K562 (cell line): ENCODE results near the gene KIAA0825. TPM values are rescaled to one million over a fixed set of nuclear protein-coding genes. Genes with fewer than 3 reads are reported as not detected.

Experiments used
- ATAC-seq: fragments of 200-7000 bp; cut with Tn5 transposase; 3 replicates; pipeline ENCODE4 v1.9.1; 2020; ENCODE audit warnings: moderate library complexity
- BruUV-seq: library from RNA; stranded (reverse); fragments of 400-500 nt; replicated peaks from 2 replicates; lab custom pipeline; 2021; lab: Mats Ljungman, UMichigan
- CTCF ChIA-PET: fragments of 300-600 bp; formaldehyde crosslinking; extraction: SDS; loops from one replicate; lab custom pipeline; 2021; ENCODE audit warnings: low intra/inter-chr PET ratio; lab: Yijun Ruan, JAX
- POLR2A ChIA-PET: fragments of 300-600, 350-650 bp; sonication (Branson Sonifier 250); formaldehyde crosslinking; extraction: SDS; loops from one replicate; lab custom pipeline; 2021; ENCODE audit warnings: antibody characterized with exemption, inconsistent platforms; lab: Yijun Ruan, JAX
- DNase-seq, 4 experiments: peaks; one replicate each; pipeline versions ENCODE4 v3.0.0 to v3.0.0-alpha.2; 2011 to 2018; ENCODE audit warnings: low spot score in 3 of 4, mixed read lengths in 3 of 4; ENCODE audit errors: extremely low read depth in 1 of 4
- FAIRE-seq: peaks from 2 replicates; lab custom pipeline; 2011; peaks lifted over from hg19 to GRCh38; lab: Jason Lieb, UNC
- H2AFZ ChIP-seq: 2 replicates; pipeline ENCODE4 v1.6.0; 2011; ENCODE audit warnings: low read depth, low read length, control low read depth, inconsistent platforms
- H3K27ac ChIP-seq: fragments of 200-600 bp; 3 replicates; pipeline ENCODE4 v1.8.0; 2011; ENCODE audit warnings: low read depth, mild to moderate bottlenecking, control low read depth, inconsistent platforms, low read length, moderate library complexity, mixed read lengths; ENCODE audit errors: extremely low read depth
- H3K27me3 ChIP-seq, 2 experiments: fragments of 300-600 bp in 1 of 2; 2 replicates in 1 of 2; 3 replicates in 1 of 2; pipeline versions ENCODE4 v1.6.0 to v1.8.0; 2011; ENCODE audit warnings: inconsistent platforms in 2 of 2, low read length in 2 of 2, mild to moderate bottlenecking in 1 of 2, mixed read lengths in 1 of 2, moderate library complexity in 1 of 2; ENCODE audit not compliant: control insufficient read depth in 2 of 2, insufficient read depth in 2 of 2
- H3K36me3 ChIP-seq: fragments of 300-600 bp; 3 replicates; pipeline ENCODE4 v1.8.0; 2011; ENCODE audit warnings: mild to moderate bottlenecking, low read length, inconsistent platforms; ENCODE audit not compliant: control insufficient read depth, insufficient read depth
- H3K4me1 ChIP-seq, 2 experiments: fragments of 200-600 bp in 1 of 2; replicated peaks in 1 of 2; 2 replicates in 1 of 2; 3 replicates in 1 of 2; pipeline versions ENCODE4 v1.5.1 to v1.8.0; 2011; ENCODE audit warnings: inconsistent platforms in 2 of 2, low read length in 2 of 2, mild to moderate bottlenecking in 1 of 2, mixed read lengths in 1 of 2, moderate library complexity in 1 of 2; ENCODE audit not compliant: control insufficient read depth in 2 of 2, insufficient read depth in 2 of 2
- H3K4me2 ChIP-seq: 2 replicates; pipeline ENCODE4 v1.6.1; 2011; ENCODE audit warnings: low read length, control low read depth, inconsistent platforms, mixed read lengths; ENCODE audit not compliant: insufficient read depth
- H3K4me3 ChIP-seq: fragments of 200-600 bp; sonication (generic), shearing (Covaris generic); 2 replicates; pipeline ENCODE4 v1.5.1; 2016; ENCODE audit warnings: control low read depth, inconsistent platforms
- H3K79me2 ChIP-seq: fragments of 200-600 bp; 3 replicates; pipeline ENCODE4 v1.8.0; 2011; ENCODE audit warnings: low read length, inconsistent platforms; ENCODE audit not compliant: control insufficient read depth, insufficient read depth
- H3K9ac ChIP-seq, 2 experiments: 2 replicates each; pipeline versions ENCODE4 v1.6.0 to v1.6.1; 2011; ENCODE audit warnings: low read depth in 2 of 2, low read length in 2 of 2, control low read depth in 1 of 2, inconsistent platforms in 1 of 2, mild to moderate bottlenecking in 1 of 2, mixed read lengths in 1 of 2; ENCODE audit not compliant: insufficient read depth in 1 of 2
- H3K9me1 ChIP-seq: one replicate; pipeline ENCODE4 v1.6.0; 2011; ENCODE audit warnings: inconsistent platforms, mild to moderate bottlenecking, low read length, moderate library complexity; ENCODE audit not compliant: control insufficient read depth, insufficient read depth
- H3K9me3 ChIP-seq: replicated peaks from 2 replicates; pipeline ENCODE4 v1.5.1; 2011; ENCODE audit warnings: low read depth, low read length, inconsistent platforms; ENCODE audit not compliant: control insufficient read depth, insufficient read depth
- H4K20me1 ChIP-seq: replicated peaks from 2 replicates; pipeline ENCODE4 v1.6.1; 2011; ENCODE audit warnings: low read length, inconsistent platforms, mixed read lengths; ENCODE audit not compliant: control insufficient read depth, insufficient read depth
- ARID1B ChIP-seq: fragments of 450-650 bp; IDR thresholded peaks from 2 replicates; pipeline ENCODE4 v1.6.1; 2016; ENCODE audit warnings: antibody characterized with exemption, mild to moderate bottlenecking, inconsistent platforms
- BRF2 ChIP-seq: IDR thresholded peaks from 3 replicates; pipeline ENCODE4 v1.6.1; 2011; ENCODE audit warnings: borderline replicate concordance, mild to moderate bottlenecking; ENCODE audit not compliant: insufficient read length, insufficient read depth
- DLX4 ChIP-seq: fragments of 250-450 bp; sonication (Bioruptor Pico); IDR thresholded peaks from 2 replicates; pipeline ENCODE4 v1.6.1; 2021; ENCODE audit warnings: mild to moderate bottlenecking
- KAT2B ChIP-seq: IDR thresholded peaks from one replicate; pipeline ENCODE4 v1.6.1; 2012; ENCODE audit warnings: low read depth, mild to moderate bottlenecking, control low read depth, inconsistent platforms, low read length, moderate library complexity
- KAT8 ChIP-seq: fragments of 450-650 bp; IDR thresholded peaks from 2 replicates; pipeline ENCODE4 v1.6.1; 2016; ENCODE audit warnings: low read depth, mild to moderate bottlenecking
- NR3C1 ChIP-seq: sonication (generic); formaldehyde crosslinking; IDR thresholded peaks from 2 replicates; pipeline ENCODE4 v1.8.1; 2022; ENCODE audit warnings: missing genetic modification reagents
- SPI1 ChIP-seq: IDR thresholded peaks from 2 replicates; pipeline ENCODE4 v1.6.1; 2011; ENCODE audit warnings: low read depth, low read length, control low read depth, borderline replicate concordance
- SUPT5H ChIP-seq: fragments of 450-650 bp; IDR thresholded peaks from 2 replicates; pipeline ENCODE4 v1.6.1; 2016
- THAP12 ChIP-seq: fragments of 250-450 bp; sonication (Bioruptor Pico); IDR thresholded peaks from 2 replicates; pipeline ENCODE4 v1.9.0; 2021; ENCODE audit warnings: mild to moderate bottlenecking, inconsistent platforms
- ZNF232 ChIP-seq: sonication (generic); formaldehyde crosslinking; IDR thresholded peaks from 2 replicates; pipeline ENCODE4 v1.8.0; 2022; ENCODE audit warnings: mild to moderate bottlenecking, missing genetic modification reagents
- ZNF408 ChIP-seq: fragments of 250-450 bp; sonication (Bioruptor Pico); IDR thresholded peaks from 2 replicates; pipeline ENCODE4 v1.4.0; 2020; ENCODE audit warnings: low read depth, mild to moderate bottlenecking, moderate library complexity
- WGBS: fragments of 100-300 bp; shearing (Covaris generic); methylation state at CpG from one replicate; pipeline ENCODE4 v1.1.6; 2016; ENCODE audit warnings: low coverage, mixed read lengths; ENCODE audit not compliant: insufficient coverage; ENCODE audit errors: missing lambda C conversion rate; 5-methylcytosine and 5-hydroxymethylcytosine counted together
- in situ Hi-C: fragments of 300-500 bp; cut with MboI; formaldehyde crosslinking; loops from 4 replicates; pipeline ENCODE4 v1.15.0; 2018; ENCODE audit warnings: inconsistent platforms, mixed read lengths
- intact Hi-C: fragments of 100-400 bp; cut with micrococcal nuclease; formaldehyde crosslinking; loops from 2 replicates; pipeline ENCODE4 v1.14.2; 2022
- polyA plus RNA-seq, 8 experiments: library from polyadenylated mRNA; depleted of rRNA in 4 of 8; stranded (reverse) in 5 of 8; unstranded in 3 of 8; fragments of >200 nt; fragmentation: Nextera tagmentation in 2 of 8; fragmentation: Illumina TruSeq in 1 of 8; extraction: Ambion mirVana in 2 of 8; extraction: Trizol in 1 of 8; gene quantifications; 2 replicates each; pipeline versions ENCODE4 v1.2.1 to v1.2.3, GENCODE V29; 2011 to 2014; ENCODE audit warnings: inconsistent platforms in 1 of 8, missing spikeins in 1 of 8
- total RNA-seq, 7 experiments: library from RNA; depleted of rRNA in 6 of 7; stranded (reverse); fragments of >200 nt in 6 of 7; fragmentation: Illumina TruSeq in 2 of 7; extraction: Trizol in 2 of 7; gene quantifications; 2 replicates each; pipeline versions ENCODE4 v1.2.1 to v1.2.3, GENCODE V29; 2011 to 2021; ENCODE audit warnings: low replicate concordance in 1 of 7

The KIAA0825 gene
- total and polyA plus RNA-seq, 9 of the 15 experiments (the other 6 are each of a cell fraction or from before 2014, with no cell fraction given): 0.05 to 0.36 (median 0.16) TPM; not detected in 1

GRCh38 chr5:94402096-94402495 is 216.3 kb downstream of the KIAA0825 start:
- POLR2A ChIA-PET: no interaction called here
- H3K36me3 ChIP-seq: no peaks in the 10 kb centered on the region
- H2AFZ ChIP-seq: no peak overlapping the region
- H3K79me2 ChIP-seq: no peaks in the 10 kb centered on the region
- H3K4me2 ChIP-seq: no peak overlapping the region
- CTCF ChIA-PET: no interaction called here
- FAIRE-seq: no peak
- ATAC-seq: no peak
- intact Hi-C loops: no loop called here
- no peaks in the 10 kb centered on the region for H3K27me3 ChIP-seq
- no peaks in the 10 kb centered on the region for H3K9me1 ChIP-seq
- no peak overlapping the region for H3K4me3 ChIP-seq
- DNase-seq: no peak
- H3K9ac ChIP-seq: no peak overlapping the region
- no peaks in the 10 kb centered on the region for H3K9me3 ChIP-seq
- H4K20me1 ChIP-seq: no peaks in the 10 kb centered on the region
- BruUV-seq: no TSS peak
- TF ChIP-seq SUPT5H (no peak), ZNF408 (CRISPR knock-in tag) (no peak), ZNF232 (CRISPR knock-in tag) (no peak), BRF2 (no peak), KAT8 (no peak), KAT2B (no peak), DLX4 (CRISPR knock-in tag) (no peak), NR3C1 (CRISPR knock-in tag) (no peak), SPI1 (no peak), ARID1B (no peak), THAP12 (no peak)
- TF ChIP-seq, all 486 proteins: peak for 0
- no peak overlapping the region for H3K27ac ChIP-seq
- H3K4me1 ChIP-seq: no peaks in the 10 kb centered on the region
- in situ Hi-C loops: no loop called here
- WGBS: 4% methylated on average over 3 of the region's 3 CpGs
